Psoas muscle (tissue), 8 donors: ENCODE measurements around the gene UBE3A. TPM values are rescaled to one million over a fixed set of nuclear protein-coding genes. Genes with fewer than 3 reads are reported as not detected.

Experiments used
- ATAC-seq, 4 donors: fragments of 200-7000 bp; cut with Tn5 transposase; one replicate each; pipeline ENCODE4 v1.9.1; 2020; ENCODE audit warnings: moderate library complexity in 3 of 4, mild to moderate bottlenecking in 2 of 4
- DNase-seq, 2 donors: peaks; one replicate each; pipeline ENCODE4 v3.0.0-alpha.2; 2020
- H3K27ac ChIP-seq: fragments of 200-600 bp; one replicate; pipeline ENCODE4 v1.8.0; 2022
- H3K27me3 ChIP-seq, 3 donors: fragments of 200-600 bp in 1 of 3; one replicate each; pipeline versions ENCODE4 v1.6.1 to v1.8.0; 2013 to 2022; ENCODE audit warnings: low read length in 2 of 3, mild to moderate bottlenecking in 2 of 3, moderate library complexity in 1 of 3; ENCODE audit not compliant: insufficient read depth in 3 of 3
- H3K36me3 ChIP-seq, 2 donors: fragments of 200-600 bp in 1 of 2; one replicate each; pipeline versions ENCODE4 v1.6.1 to v1.8.0; 2013 to 2022; ENCODE audit warnings: low read depth in 1 of 2, mild to moderate bottlenecking in 1 of 2, moderate library complexity in 1 of 2; ENCODE audit not compliant: insufficient read depth in 1 of 2
- H3K4me1 ChIP-seq: fragments of 200-600 bp; one replicate; pipeline ENCODE4 v1.8.0; 2022
- H3K4me3 ChIP-seq: fragments of 200-600 bp; one replicate; pipeline ENCODE4 v1.8.0; 2022; ENCODE audit warnings: mild to moderate bottlenecking
- H3K9me3 ChIP-seq: fragments of 200-600 bp; one replicate; pipeline ENCODE4 v1.8.0; 2022
- CTCF ChIP-seq: fragments of 200-600 bp; IDR thresholded peaks from one replicate; pipeline ENCODE4 v1.8.0; 2022; ENCODE audit warnings: antibody characterized with exemption
- whole genome bisulfite sequencing, 3 donors: extraction: QIAGEN DNeasy Blood & Tissue Kit; methylation state at CpG; one replicate each; pipeline versions ENCODE4 v1.1.6 to v1.1.7; 2013; 5-methylcytosine and 5-hydroxymethylcytosine counted together
- intact Hi-C, 2 donors: fragments of 100-400 bp; cut with DNase I; formaldehyde crosslinking; loops; one replicate each; pipeline versions ENCODE4 v1.11.0 to v1.14.2; 2022
- polyA plus RNA-seq, 3 donors: library from polyadenylated mRNA; stranded (reverse); fragments of 200-250 nt; gene quantifications; one replicate each; pipeline ENCODE4 v1.2.3, GENCODE V29; 2013
- total RNA-seq, 4 donors: library from RNA; stranded (reverse); fragmentation: NEBNext Ultra II Directional in 2 of 4; extraction: Animal tissue kit (Norgen Biotek cat#: 25700) in 2 of 4; gene quantifications; one replicate each; pipeline versions ENCODE4 v1.2.1 to v1.2.4, GENCODE V29; 2021 to 2023
- donor health status: healthy with polysubstance abuse.
- donor health status: DM: no; HTN: no; CAD: no; lungs with moderate emphysema.
- donor health status: Bipolar disorder and iron deficiency.
- donor health status: healthy.
- donor health status: DM: yes; HTN: yes; CAD: no.
- donor health status: DM: no; HTN: no; CAD: no.
- donor health status: DM: no; HTN: no; CAD: no.
- donor health status: DM: yes; HTN: yes; CAD: no.

The UBE3A gene
- total and polyA plus RNA-seq, 7 donors: 53.5 to 198 (median 144) TPM

GRCh38 chr15:25327686-25328085, 111.1 kb downstream of the UBE3A start:
- WGBS, 3 donors: 86 to 89% (median 88%) methylated on average over 5 of the region's 5 CpGs
- ATAC-seq (no peak), DNase-seq (no peak)
- Histone ChIP-seq H3K4me3 (no peak overlapping the region), H3K36me3 (peaks cover 0 to 10% of the 10 kb centered on the region in 2 donors), H3K27me3 (no peaks in the 10 kb centered on the region), H3K9me3 (no peaks in the 10 kb centered on the region), H3K27ac (no peak overlapping the region), H3K4me1 (peaks cover 11% of the 10 kb centered on the region)
- no peak for TF ChIP-seq CTCF
- intact Hi-C loops: no loop called here

GRCh38 chr15:25325187-25325586, 113.6 kb downstream of the UBE3A start:
- Histone ChIP-seq H3K4me1 (peaks cover 10% of the 10 kb centered on the region), H3K27ac (no peak overlapping the region), H3K4me3 (no peak overlapping the region), H3K36me3 (peaks cover 0 to 2% of the 10 kb centered on the region in 2 donors), H3K27me3 (no peaks in the 10 kb centered on the region), H3K9me3 (peaks cover 12% of the 10 kb centered on the region)
- WGBS, 3 donors: 24 to 36% (median 33%) methylated on average over 1 of the region's 1 CpG
- DNase-seq: no peak
- TF ChIP-seq CTCF: no peak
- ATAC-seq: peak in 1 of 4 donors; percentile 15
- intact Hi-C loops: no loop called here

- no peak for TF ChIP-seq CTCF
- H3K4me1 ChIP-seq: peaks cover 4% of the 10 kb centered on the region
- H3K27ac ChIP-seq: no peak overlapping the region
- ATAC-seq: no peak
- no peaks in the 10 kb centered on the region for H3K36me3 ChIP-seq
- no peak overlapping the region for H3K4me3 ChIP-seq
- H3K27me3 ChIP-seq: no peaks in the 10 kb centered on the region
- 86 to 96% (median 87%) methylated on average over 1 of the region's 1 CpG for WGBS, 3 donors
- intact Hi-C loops: no loop called here
- DNase-seq: no peak
- peaks cover 16% of the 10 kb centered on the region for H3K9me3 ChIP-seq
These were observed 115.4 kb downstream of the UBE3A start for GRCh38 chr15:25323420-25323819.

GRCh38 chr15:25287823-25288222, 151.0 kb downstream of the UBE3A start:
- H3K36me3 ChIP-seq: no peaks in the 10 kb centered on the region
- WGBS, 3 donors: 68 to 81% (median 75%) methylated on average over 3 of the region's 3 CpGs
- H3K27me3 ChIP-seq: no peaks in the 10 kb centered on the region
- no peak overlapping the region for H3K27ac ChIP-seq
- no peak for TF ChIP-seq CTCF
- intact Hi-C loops: no loop called here
- ATAC-seq (no peak), DNase-seq (no peak)
- no peaks in the 10 kb centered on the region for H3K4me1 ChIP-seq
- no peak overlapping the region for H3K4me3 ChIP-seq
- H3K9me3 ChIP-seq: peaks cover 18% of the 10 kb centered on the region
